Smooth muscle cell (in vitro differentiated cells): ENCODE results near the gene DYTN. TPM values are rescaled to one million over a fixed set of nuclear protein-coding genes. Genes with fewer than 3 reads are reported as not detected.

ENCODE experiments used
- DNase-seq: peaks from one replicate; lab custom pipeline; 2025; ENCODE audit not compliant: unreplicated experiment; lab: John Stamatoyannopoulos, UW
- H2AFZ ChIP-seq: fragments of 200-600 bp; sonication (generic); 2 replicates; pipeline ENCODE4 v1.6.0; 2016; ENCODE audit warnings: antibody characterized with exemption, low read depth, mild to moderate bottlenecking
- H3F3A ChIP-seq: fragments of 200-600 bp; sonication (generic); 2 replicates; pipeline ENCODE4 v1.6.0; 2017; ENCODE audit warnings: antibody characterized with exemption, low read depth
- H3K27ac ChIP-seq: fragments of 200-600 bp; sonication (generic); 2 replicates; pipeline ENCODE4 v1.5.1; 2016; ENCODE audit warnings: low read depth, mild to moderate bottlenecking
- H3K27me3 ChIP-seq: fragments of 200-600 bp; sonication (generic); 2 replicates; pipeline ENCODE4 v1.6.1; 2016; ENCODE audit warnings: low read depth, mild to moderate bottlenecking
- H3K36me3 ChIP-seq: fragments of 200-600 bp; sonication (generic); 2 replicates; pipeline ENCODE4 v1.5.1; 2016; ENCODE audit warnings: low read depth
- H3K4me1 ChIP-seq: fragments of 200-600 bp; sonication (generic); 2 replicates; pipeline ENCODE4 v1.5.1; 2016; ENCODE audit warnings: low read depth
- H3K4me2 ChIP-seq: fragments of 200-600 bp; sonication (generic); 2 replicates; pipeline ENCODE4 v1.6.0; 2016; ENCODE audit warnings: mild to moderate bottlenecking
- H3K4me3 ChIP-seq: fragments of 200-600 bp; sonication (generic); 2 replicates; pipeline ENCODE4 v1.5.1; 2016; ENCODE audit warnings: mild to moderate bottlenecking
- H3K79me2 ChIP-seq: fragments of 200-600 bp; sonication (generic); 2 replicates; pipeline ENCODE4 v1.6.0; 2016; ENCODE audit warnings: low read depth, mild to moderate bottlenecking
- H3K9ac ChIP-seq: fragments of 200-600 bp; sonication (generic); 2 replicates; pipeline ENCODE4 v1.6.0; 2016; ENCODE audit warnings: low read depth
- H3K9me3 ChIP-seq: fragments of 200-600 bp; sonication (generic); replicated peaks from 2 replicates; pipeline ENCODE4 v1.5.1; 2016; ENCODE audit warnings: low read depth
- H4K20me1 ChIP-seq: fragments of 200-600 bp; sonication (generic); 2 replicates; pipeline ENCODE4 v1.6.0; 2016; ENCODE audit warnings: low read depth
- CTCF ChIP-seq: fragments of 200-600 bp; sonication (generic); IDR thresholded peaks from 2 replicates; pipeline ENCODE4 v1.5.1; 2017; ENCODE audit warnings: borderline replicate concordance, mild to moderate bottlenecking, antibody characterized with exemption; ENCODE audit not compliant: insufficient read depth, poor library complexity, severe bottlenecking
- WGBS: methylation state at CpG from one replicate; pipeline ENCODE4 v1.1.7; 2016; ENCODE audit warnings: low lambda C conversion rate; 5-methylcytosine and 5-hydroxymethylcytosine counted together
- polyA plus RNA-seq: library from polyadenylated mRNA; unstranded; fragments of >200 nt; fragmentation: Nextera tagmentation; extraction: Ambion mirVana; gene quantifications from 2 replicates; pipeline ENCODE4 v1.2.1, GENCODE V29; 2016
- small RNA-seq: library from RNA; depleted of rRNA; stranded (forward); fragments of <200 nt; gene quantifications from one replicate; pipeline ENCODE3, GENCODE V24; 2014
- total RNA-seq: library from RNA; depleted of rRNA; stranded (reverse); fragments of >200 nt; gene quantifications from 2 replicates; pipeline ENCODE4 v1.2.3, GENCODE V29; 2014

Gene DYTN
- total and polyA plus RNA-seq, 2 experiments from 2014 or later: not detected

- H3F3A ChIP-seq: no peaks in the 10 kb centered on the region
- H2AFZ ChIP-seq: no peak overlapping the region
- WGBS: 83% methylated on average over 3 of the region's 3 CpGs
- H3K36me3 ChIP-seq: no peaks in the 10 kb centered on the region
- H3K79me2 ChIP-seq: no peaks in the 10 kb centered on the region
- H3K9me3 ChIP-seq: no peaks in the 10 kb centered on the region
- H3K4me1 ChIP-seq: no peaks in the 10 kb centered on the region
- H3K9ac ChIP-seq: no peak overlapping the region
- H3K4me2 ChIP-seq: no peak overlapping the region
- no peak for DNase-seq
- TF ChIP-seq CTCF: no peak
- H3K27me3 ChIP-seq: no peaks in the 10 kb centered on the region
- H4K20me1 ChIP-seq: no peaks in the 10 kb centered on the region
- H3K4me3 ChIP-seq: no peak overlapping the region
- H3K27ac ChIP-seq: no peak overlapping the region
These were observed 115.0 kb downstream of the DYTN start for GRCh38 chr2:206603243-206603642.

Small RNAs within 50 kb of the gene (small RNA-seq; reads per million reads assigned to genes)
- not detected for gene RF00019

Other genes starting within 250 kb of the DYTN start
- not detected in 2 replicates for gene FAM237A, start 75.9 kb downstream of the DYTN start, total RNA-seq
- gene FAM237A, start 75.9 kb downstream of the DYTN start, polyA plus RNA-seq: not detected in 2 replicates
- gene MDH1B, start 46.9 kb upstream of the DYTN start, total RNA-seq: 0.13 and 0.94 TPM in 2 replicates
- 0.15 and 0.26 TPM in 2 replicates for gene MDH1B, start 46.9 kb upstream of the DYTN start, polyA plus RNA-seq
- 32.5 and 37.6 TPM in 2 replicates for gene FASTKD2, start 47.2 kb upstream of the DYTN start, total RNA-seq
- 15.7 and 19.4 TPM in 2 replicates for gene FASTKD2, start 47.2 kb upstream of the DYTN start, polyA plus RNA-seq
- gene CPO, start 221.1 kb upstream of the DYTN start, total RNA-seq: not detected in 2 replicates
- not detected in 2 replicates for gene CPO, start 221.1 kb upstream of the DYTN start, polyA plus RNA-seq